GM23338 (cell line): ENCODE results near the gene C6orf118. TPM values are rescaled to one million over a fixed set of nuclear protein-coding genes. Genes with fewer than 3 reads are reported as not detected.
A peak's percentile ranks its signal among the peaks of the same experiment; 100 is the strongest.

Experiments
- ATAC-seq: fragments of 200-7000 bp; cut with Tn5 transposase; 3 replicates; pipeline ENCODE4 v1.9.1; 2020
- DNase-seq: peaks from one replicate; pipeline ENCODE4 v3.0.0-alpha.2; 2015; ENCODE audit warnings: low spot score
- H2AFZ ChIP-seq: fragments of 200-600 bp; sonication (generic); 2 replicates; pipeline ENCODE4 v1.8.0; 2016; ENCODE audit warnings: antibody characterized with exemption, mild to moderate bottlenecking, moderate library complexity
- H3F3A ChIP-seq: fragments of 200-600 bp; sonication (generic); replicated peaks from 2 replicates; pipeline ENCODE4 v1.8.0; 2017; ENCODE audit warnings: antibody characterized with exemption, mixed run types, low read depth
- H3K27ac ChIP-seq: fragments of 200-600 bp; sonication (generic); 2 replicates; pipeline ENCODE4 v1.6.1; 2016; ENCODE audit warnings: low read depth
- H3K27me3 ChIP-seq: fragments of 200-600 bp; sonication (generic); 2 replicates; pipeline ENCODE4 v1.8.0; 2016; ENCODE audit warnings: mild to moderate bottlenecking, mixed run types, moderate library complexity; ENCODE audit not compliant: insufficient read depth
- H3K36me3 ChIP-seq: fragments of 200-600 bp; sonication (generic); 2 replicates; pipeline ENCODE4 v1.8.0; 2016; ENCODE audit warnings: mild to moderate bottlenecking; ENCODE audit not compliant: insufficient read depth
- H3K4me1 ChIP-seq: fragments of 200-600 bp; sonication (generic); 2 replicates; pipeline ENCODE4 v1.8.0; 2016; ENCODE audit warnings: mild to moderate bottlenecking, moderate library complexity; ENCODE audit not compliant: insufficient read depth
- H3K4me2 ChIP-seq: fragments of 200-600 bp; sonication (generic); 2 replicates; pipeline ENCODE4 v1.7.1; 2017; ENCODE audit warnings: mixed run types
- H3K4me3 ChIP-seq: fragments of 200-600 bp; sonication (generic); 2 replicates; pipeline ENCODE4 v1.6.1; 2016; ENCODE audit warnings: mixed run types
- H3K79me2 ChIP-seq: fragments of 200-600 bp; sonication (generic); replicated peaks from 2 replicates; pipeline ENCODE4 v1.8.0; 2017; ENCODE audit warnings: mild to moderate bottlenecking; ENCODE audit not compliant: insufficient read depth
- H3K9me2 ChIP-seq: fragments of 200-600 bp; sonication (generic); 2 replicates; pipeline ENCODE4 v1.8.0; 2017; ENCODE audit not compliant: insufficient read depth
- H4K20me1 ChIP-seq: fragments of 200-600 bp; sonication (generic); replicated peaks from 2 replicates; pipeline ENCODE4 v1.8.0; 2017; ENCODE audit warnings: mild to moderate bottlenecking; ENCODE audit not compliant: insufficient read depth
- H3K27ac Mint-ChIP-seq: 2 replicates; pipeline ENCODE4 v1.8.0; 2020; ENCODE audit warnings: inconsistent platforms, mild to moderate bottlenecking, moderate library complexity, mixed read lengths
- H3K27me3 Mint-ChIP-seq: 3 replicates; pipeline ENCODE4 v1.8.0; 2022; ENCODE audit warnings: low read depth, mild to moderate bottlenecking, moderate library complexity, mixed read lengths, inconsistent platforms; ENCODE audit not compliant: insufficient read depth, poor library complexity
- H3K36me3 Mint-ChIP-seq: 3 replicates; pipeline ENCODE4 v1.8.0; 2021; ENCODE audit warnings: low read depth, mild to moderate bottlenecking, inconsistent platforms, moderate library complexity, mixed read lengths
- H3K4me1 Mint-ChIP-seq: 3 replicates; pipeline ENCODE4 v1.8.0; 2020; ENCODE audit warnings: mild to moderate bottlenecking, inconsistent platforms, mixed read lengths
- H3K4me3 Mint-ChIP-seq: 3 replicates; pipeline ENCODE4 v1.8.0; 2021; ENCODE audit warnings: moderate library complexity, mild to moderate bottlenecking, inconsistent platforms, mixed read lengths
- H3K9me3 Mint-ChIP-seq: 3 replicates; pipeline ENCODE4 v1.8.0; 2020; ENCODE audit warnings: moderate library complexity, mild to moderate bottlenecking, inconsistent platforms, mixed read lengths
- EZH2 ChIP-seq: fragments of 200-600 bp; sonication (generic); IDR thresholded peaks from one replicate; pipeline ENCODE4 v1.8.0; 2017; ENCODE audit warnings: antibody characterized with exemption, mild to moderate bottlenecking, low read depth; ENCODE audit not compliant: unreplicated experiment
- NANOG ChIP-seq: IDR thresholded peaks from 2 replicates; pipeline ENCODE4 v1.6.1; 2016; ENCODE audit warnings: antibody characterized with exemption, borderline replicate concordance
- STAT1 ChIP-seq: IDR thresholded peaks from one replicate; pipeline ENCODE4 v1.6.1; 2016; ENCODE audit warnings: antibody characterized with exemption; ENCODE audit not compliant: unreplicated experiment
- ZNF114 ChIP-seq: fragments of 250-450 bp; sonication (Bioruptor Pico); IDR thresholded peaks from 2 replicates; pipeline ENCODE4 v1.5.0; 2020; ENCODE audit warnings: mild to moderate bottlenecking, moderate library complexity
- ZNF331 ChIP-seq: fragments of 250-450 bp; sonication (Bioruptor Pico); IDR thresholded peaks from 2 replicates; pipeline ENCODE4 v1.5.0; 2020; ENCODE audit warnings: low read depth, mild to moderate bottlenecking, moderate library complexity
- polyA plus RNA-seq: library from polyadenylated mRNA; unstranded; fragments of >200 nt; fragmentation: Nextera tagmentation; extraction: Ambion mirVana; gene quantifications from 2 replicates; pipeline ENCODE4 v1.2.1, GENCODE V29; 2016
- total RNA-seq: library from RNA; depleted of rRNA; stranded (reverse); fragments of >200 nt; shearing (Covaris generic); gene quantifications from 2 replicates; pipeline ENCODE4 v1.2.3, GENCODE V29; 2014
- TF ChIP-seq, protein P1 (sequence below), 2 experiments: fragments of 200-600 bp in 1 of 2; sonication (generic) in 1 of 2; conservative IDR thresholded peaks; 2 replicates each; pipeline versions ENCODE4 v1.5.1 to v1.6.1; 2016 to 2017; ENCODE audit warnings: antibody characterized with exemption in 2 of 2, low read depth in 2 of 2, mild to moderate bottlenecking in 2 of 2, moderate library complexity in 1 of 2
- TF ChIP-seq, protein P2 (sequence below): IDR thresholded peaks from 2 replicates; pipeline ENCODE4 v1.6.1; 2016; ENCODE audit warnings: antibody characterized with exemption
- TF ChIP-seq, protein P3 (sequence below): fragments of 250-450 bp; sonication (Bioruptor Pico); IDR thresholded peaks from 2 replicates; pipeline ENCODE4 v1.5.0; 2020; ENCODE audit warnings: mild to moderate bottlenecking, moderate library complexity
- TF ChIP-seq, protein P4 (sequence below): IDR thresholded peaks from one replicate; pipeline ENCODE4 v1.6.1; 2018; ENCODE audit warnings: antibody characterized with exemption; ENCODE audit not compliant: unreplicated experiment

C6orf118 gene
- total and polyA plus RNA-seq, 2 experiments from 2014 or later, result 0.35 to 1.1 TPM

DNA sequence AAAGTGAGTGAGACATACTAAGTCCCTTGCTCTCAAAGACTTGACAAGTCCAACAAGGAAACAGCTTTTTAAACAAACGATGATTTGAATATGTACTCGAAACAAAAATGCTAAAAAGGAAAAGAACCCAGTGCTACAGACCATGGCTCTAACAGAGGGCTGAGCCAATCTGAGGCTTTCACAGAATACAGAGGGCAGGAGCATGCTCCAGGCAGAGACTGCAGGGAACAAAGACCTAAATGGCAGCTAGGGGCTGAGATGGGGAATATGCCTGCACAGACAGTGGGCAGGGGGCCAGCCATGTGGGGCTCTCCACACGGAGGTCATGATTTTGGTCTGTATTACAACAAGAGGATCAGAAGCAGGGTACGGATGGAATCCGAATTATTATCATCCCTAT, 31.1 kb upstream of the C6orf118 start:
- H4K20me1 ChIP-seq, result no peaks in the 10 kb centered on the region
- H3K9me2 ChIP-seq, result no peaks in the 10 kb centered on the region
- peaks cover 8% of the 10 kb centered on the region; the same call in 2 of the 3 replicates for H3K4me1 Mint-ChIP-seq
- H3K27me3 ChIP-seq, result no peaks in the 10 kb centered on the region
- no peaks in the 10 kb centered on the region for H3K36me3 ChIP-seq
- no peak overlapping the region for H3K27ac ChIP-seq
- H3K4me3 Mint-ChIP-seq, result no peak overlapping the region
- peak overlapping the region; percentile 21; the same call in 1 of the 2 replicates for H2AFZ ChIP-seq
- no peaks in the 10 kb centered on the region for H3K79me2 ChIP-seq
- no peaks in the 10 kb centered on the region for H3K9me3 Mint-ChIP-seq
- no peaks in the 10 kb centered on the region for H3K36me3 Mint-ChIP-seq
- DNase-seq, result no peak
- peak overlapping the region; percentile 68; the same call in 1 of the 2 replicates for H3K27ac Mint-ChIP-seq
- TF ChIP-seq NANOG (no peak), ZNF114 (no peak)
- no peaks in the 10 kb centered on the region for H3K27me3 Mint-ChIP-seq
- peak; percentile 66; the same call in 2 of the 3 replicates for ATAC-seq
- no peak overlapping the region for H3K4me2 ChIP-seq
- 0 out of 2 replicates have a peak, but pooled peaks cover 7% of the 10 kb centered on the region for H3K4me1 ChIP-seq
- H3K4me3 ChIP-seq, result no peak overlapping the region
- H3F3A ChIP-seq, result no peaks in the 10 kb centered on the region

DNA sequence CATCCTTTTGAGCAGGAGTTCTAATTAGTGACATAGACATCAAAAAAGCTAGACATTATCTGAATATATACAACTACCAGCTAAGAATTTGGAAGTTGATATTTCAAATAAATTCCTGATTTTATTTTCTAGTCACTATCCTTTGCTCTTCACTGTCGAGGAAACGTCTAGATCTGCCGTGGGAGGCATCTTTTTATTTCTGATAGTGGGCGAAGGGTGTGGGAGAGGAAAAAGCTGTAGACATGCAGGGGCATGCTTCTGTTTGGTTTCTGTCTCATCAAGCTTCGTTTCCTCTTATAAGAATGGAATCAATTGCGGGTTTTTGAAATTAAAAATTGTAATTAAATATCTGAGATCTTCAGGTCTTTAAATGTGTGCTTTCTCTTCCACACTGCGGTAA, 16.2 kb upstream of the C6orf118 start:
- H3K4me3 Mint-ChIP-seq, result no peak overlapping the region
- no peaks in the 10 kb centered on the region for H3K27me3 ChIP-seq
- H3K27me3 Mint-ChIP-seq, result no peaks in the 10 kb centered on the region
- H3K9me2 ChIP-seq, result no peaks in the 10 kb centered on the region
- ATAC-seq (no peak), DNase-seq (no peak)
- no peaks in the 10 kb centered on the region for H4K20me1 ChIP-seq
- H3K4me1 ChIP-seq, result no peaks in the 10 kb centered on the region
- peaks cover 8% of the 10 kb centered on the region; the same call in 2 of the 3 replicates for H3K36me3 Mint-ChIP-seq
- H3K4me2 ChIP-seq, result no peak overlapping the region
- no peaks in the 10 kb centered on the region for H3F3A ChIP-seq
- H3K4me3 ChIP-seq, result no peak overlapping the region
- H2AFZ ChIP-seq, result no peak overlapping the region
- peaks cover 22% of the 10 kb centered on the region for H3K9me3 Mint-ChIP-seq
- 0 out of 2 replicates have a peak, but pooled peaks cover 4% of the 10 kb centered on the region for H3K36me3 ChIP-seq
- no peak overlapping the region; the same call in 1 of the 2 replicates for H3K27ac Mint-ChIP-seq
- H3K79me2 ChIP-seq, result no peaks in the 10 kb centered on the region
- H3K27ac ChIP-seq, result no peak overlapping the region
- no peaks in the 10 kb centered on the region for H3K4me1 Mint-ChIP-seq
- TF ChIP-seq ZNF114 (no peak), ZNF331 (CRISPR knock-in tag) (no peak), EZH2 (no peak), STAT1 (no peak)
- TF ChIP-seq, protein P1, sequence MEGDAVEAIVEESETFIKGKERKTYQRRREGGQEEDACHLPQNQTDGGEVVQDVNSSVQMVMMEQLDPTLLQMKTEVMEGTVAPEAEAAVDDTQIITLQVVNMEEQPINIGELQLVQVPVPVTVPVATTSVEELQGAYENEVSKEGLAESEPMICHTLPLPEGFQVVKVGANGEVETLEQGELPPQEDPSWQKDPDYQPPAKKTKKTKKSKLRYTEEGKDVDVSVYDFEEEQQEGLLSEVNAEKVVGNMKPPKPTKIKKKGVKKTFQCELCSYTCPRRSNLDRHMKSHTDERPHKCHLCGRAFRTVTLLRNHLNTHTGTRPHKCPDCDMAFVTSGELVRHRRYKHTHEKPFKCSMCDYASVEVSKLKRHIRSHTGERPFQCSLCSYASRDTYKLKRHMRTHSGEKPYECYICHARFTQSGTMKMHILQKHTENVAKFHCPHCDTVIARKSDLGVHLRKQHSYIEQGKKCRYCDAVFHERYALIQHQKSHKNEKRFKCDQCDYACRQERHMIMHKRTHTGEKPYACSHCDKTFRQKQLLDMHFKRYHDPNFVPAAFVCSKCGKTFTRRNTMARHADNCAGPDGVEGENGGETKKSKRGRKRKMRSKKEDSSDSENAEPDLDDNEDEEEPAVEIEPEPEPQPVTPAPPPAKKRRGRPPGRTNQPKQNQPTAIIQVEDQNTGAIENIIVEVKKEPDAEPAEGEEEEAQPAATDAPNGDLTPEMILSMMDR (conservative IDR thresholded peaks at IDR 0.05; ENCODE audit: low read depth in 2 of 2), result no peak
- TF ChIP-seq, protein P2, sequence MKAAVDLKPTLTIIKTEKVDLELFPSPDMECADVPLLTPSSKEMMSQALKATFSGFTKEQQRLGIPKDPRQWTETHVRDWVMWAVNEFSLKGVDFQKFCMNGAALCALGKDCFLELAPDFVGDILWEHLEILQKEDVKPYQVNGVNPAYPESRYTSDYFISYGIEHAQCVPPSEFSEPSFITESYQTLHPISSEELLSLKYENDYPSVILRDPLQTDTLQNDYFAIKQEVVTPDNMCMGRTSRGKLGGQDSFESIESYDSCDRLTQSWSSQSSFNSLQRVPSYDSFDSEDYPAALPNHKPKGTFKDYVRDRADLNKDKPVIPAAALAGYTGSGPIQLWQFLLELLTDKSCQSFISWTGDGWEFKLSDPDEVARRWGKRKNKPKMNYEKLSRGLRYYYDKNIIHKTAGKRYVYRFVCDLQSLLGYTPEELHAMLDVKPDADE, result no peak
- TF ChIP-seq, protein P3, sequence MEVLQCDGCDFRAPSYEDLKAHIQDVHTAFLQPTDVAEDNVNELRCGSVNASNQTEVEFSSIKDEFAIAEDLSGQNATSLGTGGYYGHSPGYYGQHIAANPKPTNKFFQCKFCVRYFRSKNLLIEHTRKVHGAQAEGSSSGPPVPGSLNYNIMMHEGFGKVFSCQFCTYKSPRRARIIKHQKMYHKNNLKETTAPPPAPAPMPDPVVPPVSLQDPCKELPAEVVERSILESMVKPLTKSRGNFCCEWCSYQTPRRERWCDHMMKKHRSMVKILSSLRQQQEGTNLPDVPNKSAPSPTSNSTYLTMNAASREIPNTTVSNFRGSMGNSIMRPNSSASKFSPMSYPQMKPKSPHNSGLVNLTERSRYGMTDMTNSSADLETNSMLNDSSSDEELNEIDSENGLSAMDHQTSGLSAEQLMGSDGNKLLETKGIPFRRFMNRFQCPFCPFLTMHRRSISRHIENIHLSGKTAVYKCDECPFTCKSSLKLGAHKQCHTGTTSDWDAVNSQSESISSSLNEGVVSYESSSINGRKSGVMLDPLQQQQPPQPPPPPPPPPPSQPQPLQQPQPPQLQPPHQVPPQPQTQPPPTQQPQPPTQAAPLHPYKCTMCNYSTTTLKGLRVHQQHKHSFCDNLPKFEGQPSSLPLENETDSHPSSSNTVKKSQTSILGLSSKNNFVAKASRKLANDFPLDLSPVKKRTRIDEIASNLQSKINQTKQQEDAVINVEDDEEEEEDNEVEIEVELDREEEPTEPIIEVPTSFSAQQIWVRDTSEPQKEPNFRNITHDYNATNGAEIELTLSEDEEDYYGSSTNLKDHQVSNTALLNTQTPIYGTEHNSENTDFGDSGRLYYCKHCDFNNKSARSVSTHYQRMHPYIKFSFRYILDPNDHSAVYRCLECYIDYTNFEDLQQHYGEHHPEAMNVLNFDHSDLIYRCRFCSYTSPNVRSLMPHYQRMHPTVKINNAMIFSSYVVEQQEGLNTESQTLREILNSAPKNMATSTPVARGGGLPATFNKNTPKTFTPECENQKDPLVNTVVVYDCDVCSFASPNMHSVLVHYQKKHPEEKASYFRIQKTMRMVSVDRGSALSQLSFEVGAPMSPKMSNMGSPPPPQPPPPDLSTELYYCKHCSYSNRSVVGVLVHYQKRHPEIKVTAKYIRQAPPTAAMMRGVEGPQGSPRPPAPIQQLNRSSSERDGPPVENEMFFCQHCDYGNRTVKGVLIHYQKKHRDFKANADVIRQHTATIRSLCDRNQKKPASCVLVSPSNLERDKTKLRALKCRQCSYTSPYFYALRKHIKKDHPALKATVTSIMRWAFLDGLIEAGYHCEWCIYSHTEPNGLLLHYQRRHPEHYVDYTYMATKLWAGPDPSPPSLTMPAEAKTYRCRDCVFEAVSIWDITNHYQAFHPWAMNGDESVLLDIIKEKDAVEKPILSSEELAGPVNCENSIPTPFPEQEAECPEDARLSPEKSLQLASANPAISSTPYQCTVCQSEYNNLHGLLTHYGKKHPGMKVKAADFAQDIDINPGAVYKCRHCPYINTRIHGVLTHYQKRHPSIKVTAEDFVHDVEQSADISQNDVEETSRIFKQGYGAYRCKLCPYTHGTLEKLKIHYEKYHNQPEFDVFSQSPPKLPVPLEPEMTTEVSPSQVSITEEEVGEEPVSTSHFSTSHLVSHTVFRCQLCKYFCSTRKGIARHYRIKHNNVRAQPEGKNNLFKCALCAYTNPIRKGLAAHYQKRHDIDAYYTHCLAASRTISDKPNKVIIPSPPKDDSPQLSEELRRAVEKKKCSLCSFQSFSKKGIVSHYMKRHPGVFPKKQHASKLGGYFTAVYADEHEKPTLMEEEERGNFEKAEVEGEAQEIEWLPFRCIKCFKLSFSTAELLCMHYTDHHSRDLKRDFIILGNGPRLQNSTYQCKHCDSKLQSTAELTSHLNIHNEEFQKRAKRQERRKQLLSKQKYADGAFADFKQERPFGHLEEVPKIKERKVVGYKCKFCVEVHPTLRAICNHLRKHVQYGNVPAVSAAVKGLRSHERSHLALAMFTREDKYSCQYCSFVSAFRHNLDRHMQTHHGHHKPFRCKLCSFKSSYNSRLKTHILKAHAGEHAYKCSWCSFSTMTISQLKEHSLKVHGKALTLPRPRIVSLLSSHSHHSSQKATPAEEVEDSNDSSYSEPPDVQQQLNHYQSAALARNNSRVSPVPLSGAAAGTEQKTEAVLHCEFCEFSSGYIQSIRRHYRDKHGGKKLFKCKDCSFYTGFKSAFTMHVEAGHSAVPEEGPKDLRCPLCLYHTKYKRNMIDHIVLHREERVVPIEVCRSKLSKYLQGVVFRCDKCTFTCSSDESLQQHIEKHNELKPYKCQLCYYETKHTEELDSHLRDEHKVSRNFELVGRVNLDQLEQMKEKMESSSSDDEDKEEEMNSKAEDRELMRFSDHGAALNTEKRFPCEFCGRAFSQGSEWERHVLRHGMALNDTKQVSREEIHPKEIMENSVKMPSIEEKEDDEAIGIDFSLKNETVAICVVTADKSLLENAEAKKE, result no peak
- TF ChIP-seq, protein P4, sequence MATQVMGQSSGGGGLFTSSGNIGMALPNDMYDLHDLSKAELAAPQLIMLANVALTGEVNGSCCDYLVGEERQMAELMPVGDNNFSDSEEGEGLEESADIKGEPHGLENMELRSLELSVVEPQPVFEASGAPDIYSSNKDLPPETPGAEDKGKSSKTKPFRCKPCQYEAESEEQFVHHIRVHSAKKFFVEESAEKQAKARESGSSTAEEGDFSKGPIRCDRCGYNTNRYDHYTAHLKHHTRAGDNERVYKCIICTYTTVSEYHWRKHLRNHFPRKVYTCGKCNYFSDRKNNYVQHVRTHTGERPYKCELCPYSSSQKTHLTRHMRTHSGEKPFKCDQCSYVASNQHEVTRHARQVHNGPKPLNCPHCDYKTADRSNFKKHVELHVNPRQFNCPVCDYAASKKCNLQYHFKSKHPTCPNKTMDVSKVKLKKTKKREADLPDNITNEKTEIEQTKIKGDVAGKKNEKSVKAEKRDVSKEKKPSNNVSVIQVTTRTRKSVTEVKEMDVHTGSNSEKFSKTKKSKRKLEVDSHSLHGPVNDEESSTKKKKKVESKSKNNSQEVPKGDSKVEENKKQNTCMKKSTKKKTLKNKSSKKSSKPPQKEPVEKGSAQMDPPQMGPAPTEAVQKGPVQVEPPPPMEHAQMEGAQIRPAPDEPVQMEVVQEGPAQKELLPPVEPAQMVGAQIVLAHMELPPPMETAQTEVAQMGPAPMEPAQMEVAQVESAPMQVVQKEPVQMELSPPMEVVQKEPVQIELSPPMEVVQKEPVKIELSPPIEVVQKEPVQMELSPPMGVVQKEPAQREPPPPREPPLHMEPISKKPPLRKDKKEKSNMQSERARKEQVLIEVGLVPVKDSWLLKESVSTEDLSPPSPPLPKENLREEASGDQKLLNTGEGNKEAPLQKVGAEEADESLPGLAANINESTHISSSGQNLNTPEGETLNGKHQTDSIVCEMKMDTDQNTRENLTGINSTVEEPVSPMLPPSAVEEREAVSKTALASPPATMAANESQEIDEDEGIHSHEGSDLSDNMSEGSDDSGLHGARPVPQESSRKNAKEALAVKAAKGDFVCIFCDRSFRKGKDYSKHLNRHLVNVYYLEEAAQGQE, result no peak
